ENCODE data around the gene GSTM3.
"Not testable (repeated sequence)": the region's sequence is repeated elsewhere in the genome, so short reads cannot be mapped to it uniquely, and the experiment has no call there.

GSTM3 gene

DNA sequence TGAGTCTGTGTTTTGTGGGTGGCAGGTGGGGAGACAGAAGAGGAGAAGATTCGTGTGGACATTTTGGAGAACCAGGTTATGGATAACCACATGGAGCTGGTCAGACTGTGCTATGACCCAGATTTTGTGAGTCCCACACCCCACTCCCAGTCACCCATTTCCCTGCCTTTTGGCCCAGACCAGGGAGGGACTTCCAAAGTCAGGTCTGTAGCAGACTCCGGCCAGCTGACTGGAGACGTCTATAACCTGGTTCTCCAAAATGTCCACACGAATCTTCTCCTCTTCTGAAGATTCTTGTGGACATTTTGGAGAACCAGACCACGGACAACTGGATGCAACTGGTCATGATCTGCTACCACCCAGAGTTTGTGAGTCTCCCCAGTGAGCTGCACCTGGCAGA, 27.2 kb downstream of the GSTM3 start:
- H3K36me3 ChIP-seq (ENCODE audit: control insufficient read depth, low read length) = no peaks in the 10 kb centered on the region
- H3K4me1 ChIP-seq (ENCODE audit: control insufficient read depth, low read length) = no peaks in the 10 kb centered on the region
- no peak overlapping the region for H3K4me3 ChIP-seq (ENCODE audit: low read length)
- H4K20me1 ChIP-seq (ENCODE audit: control insufficient read depth, insufficient read depth, low read depth, low read length) = no peaks in the 10 kb centered on the region
- H3K9me3 ChIP-seq (ENCODE audit: control insufficient read depth, insufficient read depth, low read length) = no peaks in the 10 kb centered on the region
- no peaks in the 10 kb centered on the region for H3K79me2 ChIP-seq (ENCODE audit: control insufficient read depth, low read length)
- H3F3A ChIP-seq (ENCODE audit: control insufficient read depth, insufficient read depth) = no peaks in the 10 kb centered on the region
- TF ChIP-seq, protein P1, sequence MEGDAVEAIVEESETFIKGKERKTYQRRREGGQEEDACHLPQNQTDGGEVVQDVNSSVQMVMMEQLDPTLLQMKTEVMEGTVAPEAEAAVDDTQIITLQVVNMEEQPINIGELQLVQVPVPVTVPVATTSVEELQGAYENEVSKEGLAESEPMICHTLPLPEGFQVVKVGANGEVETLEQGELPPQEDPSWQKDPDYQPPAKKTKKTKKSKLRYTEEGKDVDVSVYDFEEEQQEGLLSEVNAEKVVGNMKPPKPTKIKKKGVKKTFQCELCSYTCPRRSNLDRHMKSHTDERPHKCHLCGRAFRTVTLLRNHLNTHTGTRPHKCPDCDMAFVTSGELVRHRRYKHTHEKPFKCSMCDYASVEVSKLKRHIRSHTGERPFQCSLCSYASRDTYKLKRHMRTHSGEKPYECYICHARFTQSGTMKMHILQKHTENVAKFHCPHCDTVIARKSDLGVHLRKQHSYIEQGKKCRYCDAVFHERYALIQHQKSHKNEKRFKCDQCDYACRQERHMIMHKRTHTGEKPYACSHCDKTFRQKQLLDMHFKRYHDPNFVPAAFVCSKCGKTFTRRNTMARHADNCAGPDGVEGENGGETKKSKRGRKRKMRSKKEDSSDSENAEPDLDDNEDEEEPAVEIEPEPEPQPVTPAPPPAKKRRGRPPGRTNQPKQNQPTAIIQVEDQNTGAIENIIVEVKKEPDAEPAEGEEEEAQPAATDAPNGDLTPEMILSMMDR (IDR thresholded peaks at IDR 0.05; ENCODE audit: low read depth, low read length, poor library complexity, severe bottlenecking) = no peak
- no peak for TF ChIP-seq EZH2phosphoT487 (IDR thresholded peaks at IDR 0.05; ENCODE audit: borderline replicate concordance, low read length)
- H3K9me2 ChIP-seq (replicated peaks; ENCODE audit: control insufficient read depth, low read length) = no peaks in the 10 kb centered on the region
- no peak overlapping the region for H3K27ac ChIP-seq (ENCODE audit: low read depth, low read length)
- no peak overlapping the region for H3K4me2 ChIP-seq (ENCODE audit: low read length)
- H3K27me3 ChIP-seq (ENCODE audit: control insufficient read depth, low read length) = 0 out of 2 replicates have a peak, but pooled peaks cover 3% of the 10 kb centered on the region

DNA sequence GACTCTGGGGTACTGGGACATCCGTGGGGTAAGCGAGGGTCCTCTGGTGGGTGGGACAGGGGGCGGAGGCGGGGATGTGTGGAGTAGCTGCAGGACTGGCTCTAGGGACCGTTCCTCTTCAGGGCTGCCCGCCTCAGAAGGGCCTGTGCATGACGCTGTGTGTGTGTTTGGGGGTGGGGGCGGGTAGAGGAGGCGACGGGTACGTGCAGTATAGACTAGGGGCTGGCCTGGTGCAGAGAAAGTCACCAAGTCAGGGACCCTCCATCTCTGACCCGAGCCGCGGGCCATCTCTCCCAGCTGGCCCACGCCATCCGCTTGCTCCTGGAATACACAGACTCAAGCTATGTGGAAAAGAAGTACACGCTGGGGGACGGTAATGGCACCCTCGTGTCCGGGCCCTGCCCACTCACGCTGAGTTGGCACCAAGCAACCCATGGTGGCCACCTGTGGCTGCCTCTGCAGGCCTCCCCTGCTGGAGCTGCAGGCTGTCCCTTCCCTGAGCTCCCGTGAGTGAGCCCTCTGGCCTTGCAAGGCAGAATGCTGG, 28.4 kb downstream of the GSTM3 start:
- no peaks in the 10 kb centered on the region for H3K79me2 ChIP-seq (ENCODE audit: control insufficient read depth, low read length)
- 0 out of 2 replicates have a peak, but pooled peaks cover 3% of the 10 kb centered on the region for H3K27me3 ChIP-seq (ENCODE audit: control insufficient read depth, low read length)
- H3K4me2 ChIP-seq (ENCODE audit: low read length) = no peak overlapping the region
- H3F3A ChIP-seq (ENCODE audit: control insufficient read depth, insufficient read depth) = no peaks in the 10 kb centered on the region
- H3K36me3 ChIP-seq (ENCODE audit: control insufficient read depth, low read length) = no peaks in the 10 kb centered on the region
- TF ChIP-seq, protein P1 (IDR thresholded peaks at IDR 0.05; ENCODE audit: low read depth, low read length, poor library complexity, severe bottlenecking) = no peak
- TF ChIP-seq EZH2phosphoT487 (IDR thresholded peaks at IDR 0.05; ENCODE audit: borderline replicate concordance, low read length) = no peak
- no peaks in the 10 kb centered on the region for H3K4me1 ChIP-seq (ENCODE audit: control insufficient read depth, low read length)
- H3K9me3 ChIP-seq (ENCODE audit: control insufficient read depth, insufficient read depth, low read length) = peaks cover 7% of the 10 kb centered on the region; the same call in 1 of the 2 replicates
- no peaks in the 10 kb centered on the region for H4K20me1 ChIP-seq (ENCODE audit: control insufficient read depth, insufficient read depth, low read depth, low read length)
- no peaks in the 10 kb centered on the region for H3K9me2 ChIP-seq (replicated peaks; ENCODE audit: control insufficient read depth, low read length)
- no peak overlapping the region for H3K27ac ChIP-seq (ENCODE audit: low read depth, low read length)
- H3K4me3 ChIP-seq (ENCODE audit: low read length) = no peak overlapping the region

GRCh38 chr1:109711593-109712320, 29.1 kb downstream of the GSTM3 start, which contains the start of gene GSTM5:
Gene GSTM5 (plus strand): TSS chr1:109712251. CDS start chr1:109712313, 62 bp downstream.
- H3K4me3 ChIP-seq (ENCODE audit: low read length); H3K4me1 ChIP-seq (ENCODE audit: control insufficient read depth, low read length); H3K4me2 ChIP-seq (ENCODE audit: low read length); H3K27me3 ChIP-seq (ENCODE audit: control insufficient read depth, low read length); H3K79me2 ChIP-seq (ENCODE audit: control insufficient read depth, low read length); H4K20me1 ChIP-seq (ENCODE audit: control insufficient read depth, insufficient read depth, low read depth, low read length); H3K9me3 ChIP-seq (ENCODE audit: control insufficient read depth, insufficient read depth, low read length); H3F3A ChIP-seq (ENCODE audit: control insufficient read depth, insufficient read depth); H3K36me3 ChIP-seq (ENCODE audit: control insufficient read depth, low read length); H3K9me2 ChIP-seq (replicated peaks; ENCODE audit: control insufficient read depth, low read length); H3K27ac ChIP-seq (ENCODE audit: low read depth, low read length): not testable (repeated sequence)

DNA sequence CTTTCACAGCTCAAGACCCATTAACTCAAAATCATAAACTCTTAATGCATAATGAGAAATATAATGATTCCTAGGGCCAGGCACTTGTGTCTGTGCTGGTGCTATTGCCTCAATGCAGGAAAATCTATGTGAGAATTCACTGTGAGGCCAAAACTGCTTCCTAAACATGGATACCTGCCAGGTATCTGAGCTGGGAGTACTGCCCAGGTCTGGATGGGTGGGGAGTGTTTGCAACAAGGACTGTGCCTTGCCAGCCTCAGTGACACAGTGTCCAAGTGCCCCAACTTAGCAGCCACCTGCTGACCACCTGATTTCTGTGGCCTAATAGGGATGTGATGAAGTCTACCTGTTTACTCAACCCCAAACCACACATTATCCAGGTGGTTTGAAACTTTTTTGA, 31.0 kb downstream of the GSTM3 start:
- H3K4me1 ChIP-seq (ENCODE audit: control insufficient read depth, low read length); H3K79me2 ChIP-seq (ENCODE audit: control insufficient read depth, low read length); H3K27ac ChIP-seq (ENCODE audit: low read depth, low read length); H3F3A ChIP-seq (ENCODE audit: control insufficient read depth, insufficient read depth); H3K4me3 ChIP-seq (ENCODE audit: low read length); H3K9me3 ChIP-seq (ENCODE audit: control insufficient read depth, insufficient read depth, low read length); H3K9me2 ChIP-seq (replicated peaks; ENCODE audit: control insufficient read depth, low read length); H3K27me3 ChIP-seq (ENCODE audit: control insufficient read depth, low read length); H3K4me2 ChIP-seq (ENCODE audit: low read length); H4K20me1 ChIP-seq (ENCODE audit: control insufficient read depth, insufficient read depth, low read depth, low read length); H3K36me3 ChIP-seq (ENCODE audit: control insufficient read depth, low read length): not testable (repeated sequence)

DNA sequence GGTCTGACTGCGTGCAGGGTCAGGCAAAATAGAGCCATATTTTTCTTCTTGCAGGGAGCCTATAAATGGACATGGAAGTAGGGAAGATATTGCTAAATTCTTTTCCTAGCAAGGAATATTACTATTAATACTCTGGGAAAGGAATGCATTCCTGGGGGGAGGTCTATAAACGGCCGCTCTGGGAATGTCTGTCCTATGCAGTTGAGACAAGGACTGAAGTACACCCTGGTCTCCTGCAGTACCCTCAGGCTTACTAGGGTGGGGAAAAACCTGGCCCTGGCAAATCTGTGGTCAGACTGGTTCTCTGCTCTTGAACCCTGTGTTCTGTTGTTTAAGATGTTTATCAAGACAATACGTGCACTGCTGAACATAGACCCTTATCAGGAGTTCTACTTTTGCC, 31.9 kb downstream of the GSTM3 start:
- H3K27ac ChIP-seq (ENCODE audit: low read depth, low read length); H4K20me1 ChIP-seq (ENCODE audit: control insufficient read depth, insufficient read depth, low read depth, low read length); H3K4me1 ChIP-seq (ENCODE audit: control insufficient read depth, low read length); H3K4me3 ChIP-seq (ENCODE audit: low read length); H3K9me3 ChIP-seq (ENCODE audit: control insufficient read depth, insufficient read depth, low read length); H3K79me2 ChIP-seq (ENCODE audit: control insufficient read depth, low read length); H3K4me2 ChIP-seq (ENCODE audit: low read length); H3K27me3 ChIP-seq (ENCODE audit: control insufficient read depth, low read length); H3F3A ChIP-seq (ENCODE audit: control insufficient read depth, insufficient read depth); H3K9me2 ChIP-seq (replicated peaks; ENCODE audit: control insufficient read depth, low read length); H3K36me3 ChIP-seq (ENCODE audit: control insufficient read depth, low read length): not testable (repeated sequence)

All from DOHH2 (cell line).